ENCODE measurements around the gene STK39. TPM values are rescaled to one million over a fixed set of nuclear protein-coding genes. Genes with fewer than 3 reads are reported as not detected.

STK39 gene
- total RNA-seq, 1 donor from 2014 or later = 63.7 TPM

- no peak for DNase-seq (ENCODE audit: low spot score)
Observed at GRCh38 chr2:168184681-168185513, 62.5 kb downstream of the STK39 start.

- no peak for DNase-seq (ENCODE audit: low spot score)
Observed at GRCh38 chr2:168183308-168183997, 63.9 kb downstream of the STK39 start.

GRCh38 chr2:168182550-168183249 is 64.7 kb downstream of the STK39 start:
- no peak for DNase-seq (ENCODE audit: low spot score)

GRCh38 chr2:168181825-168182224 is 65.6 kb downstream of the STK39 start:
- no peak for DNase-seq (ENCODE audit: low spot score)

- DNase-seq (ENCODE audit: low spot score) = no peak
Observed at GRCh38 chr2:168180914-168181313, 66.5 kb downstream of the STK39 start.

- DNase-seq (ENCODE audit: low spot score) = no peak
Observed at GRCh38 chr2:168180483-168180882, 66.9 kb downstream of the STK39 start.

GRCh38 chr2:168179592-168179991 is 67.8 kb downstream of the STK39 start:
- DNase-seq (ENCODE audit: low spot score) = no peak

GRCh38 chr2:168178520-168179324 is 68.7 kb downstream of the STK39 start:
- no peak for DNase-seq (ENCODE audit: low spot score)

GRCh38 chr2:168176402-168176801 is 71.0 kb downstream of the STK39 start:
- DNase-seq (ENCODE audit: low spot score) = no peak

GRCh38 chr2:168175469-168175868 is 71.9 kb downstream of the STK39 start:
- DNase-seq (ENCODE audit: low spot score) = no peak

GRCh38 chr2:168174756-168175155 is 72.6 kb downstream of the STK39 start:
- DNase-seq (ENCODE audit: low spot score) = no peak

- no peak for DNase-seq (ENCODE audit: low spot score)
Observed at GRCh38 chr2:168172071-168172470, 75.3 kb downstream of the STK39 start.

GRCh38 chr2:168171059-168171762 is 76.2 kb downstream of the STK39 start:
- no peak for DNase-seq (ENCODE audit: low spot score)

- DNase-seq (ENCODE audit: low spot score) = no peak
Observed at GRCh38 chr2:168169097-168169745, 78.2 kb downstream of the STK39 start.

GRCh38 chr2:168167511-168168263 is 79.7 kb downstream of the STK39 start:
- DNase-seq (ENCODE audit: low spot score) = no peak

GRCh38 chr2:168166902-168167510 is 80.4 kb downstream of the STK39 start:
- no peak for DNase-seq (ENCODE audit: low spot score)

- DNase-seq (ENCODE audit: low spot score) = no peak
Observed at GRCh38 chr2:168165985-168166901, 81.2 kb downstream of the STK39 start.

GRCh38 chr2:168165397-168165796 is 82.0 kb downstream of the STK39 start:
- DNase-seq (ENCODE audit: low spot score) = no peak

Measured in ureter (tissue), 1 donor.